Prostate gland (tissue), 2 donors: Measurements from ENCODE around the gene SLC16A5. TPM values are rescaled to one million over a fixed set of nuclear protein-coding genes. Genes with fewer than 3 reads are reported as not detected.

ENCODE experiments used
- DNase-seq: peaks from one replicate; pipeline ENCODE4 v3.0.0-alpha.2; 2019; ENCODE audit warnings: low spot score
- H3K27ac ChIP-seq, 2 donors: fragments of 200-600 bp; sonication (generic); 2 replicates each; pipeline ENCODE4 v1.5.1; 2017 to 2019
- H3K27me3 ChIP-seq: fragments of 200-600 bp; sonication (generic); replicated peaks from 2 replicates; pipeline ENCODE4 v1.5.1; 2019; ENCODE audit not compliant: insufficient read depth
- H3K36me3 ChIP-seq, 2 donors: fragments of 200-600 bp; sonication (generic); 1 replicate in 1 of 2; 2 replicates in 1 of 2; pipeline versions ENCODE4 v1.5.1 to v1.8.1; 2017 to 2019
- H3K4me1 ChIP-seq: fragments of 200-600 bp; sonication (generic); replicated peaks from 2 replicates; pipeline ENCODE4 v1.5.1; 2019
- H3K4me3 ChIP-seq, 2 donors: fragments of 200-600 bp; sonication (generic); 2 replicates each; pipeline ENCODE4 v1.5.1; 2017 to 2019
- H3K9me3 ChIP-seq: fragments of 200-600 bp; sonication (generic); 2 replicates; pipeline ENCODE4 v1.5.1; 2017
- CTCF ChIP-seq, 4 experiments: fragments of 200-600 bp in 2 of 4; fragments of 450-650 bp in 2 of 4; sonication (generic) in 2 of 4; IDR thresholded peaks; 1 replicate in 3 of 4; 2 replicates in 1 of 4; pipeline ENCODE4 v1.5.1; 2016 to 2019; ENCODE audit warnings: antibody characterized with exemption in 4 of 4, mild to moderate bottlenecking in 2 of 4, moderate library complexity in 2 of 4
- POLR2A ChIP-seq: fragments of 450-650 bp; IDR thresholded peaks from one replicate; pipeline ENCODE4 v1.6.1; 2016; ENCODE audit warnings: antibody characterized with exemption, mild to moderate bottlenecking
- POLR2AphosphoS5 ChIP-seq: sonication (generic); formaldehyde crosslinking; IDR thresholded peaks from one replicate; pipeline ENCODE4 v1.6.1; 2017; ENCODE audit warnings: antibody characterized with exemption
- WGBS: methylation state at CpG from one replicate; pipeline ENCODE4 v1.1.5; 2018; 5-methylcytosine and 5-hydroxymethylcytosine counted together
- intact Hi-C: fragments of 100-400 bp; cut with DNase I; formaldehyde crosslinking; loops from one replicate; pipeline ENCODE4 v1.14.2; 2022
- total RNA-seq, 2 donors: library from RNA; depleted of rRNA; stranded (reverse); fragments of >200 nt; gene quantifications; one replicate each; pipeline ENCODE4 v1.1.0, GENCODE V29; 2016

Gene SLC16A5
- total RNA-seq, 2 donors from 2014 or later = 65.0 to 66.4 TPM

- Histone ChIP-seq H3K27ac (no peak overlapping the region), H3K36me3 (no peaks in the 10 kb centered on the region), H3K27me3 (no peaks in the 10 kb centered on the region), H3K4me3 (peak overlapping the region; percentile 60 to 69), H3K9me3 (no peaks in the 10 kb centered on the region), H3K4me1 (no peaks in the 10 kb centered on the region)
- TF ChIP-seq POLR2AphosphoS5 (no peak), POLR2A (no peak), CTCF (IDR thresholded peaks at IDR 0.05) (no peak)
- DNase-seq = no peak
- intact Hi-C loops = loop anchor here (5.0 kb wide), 1 partner anchor 147 kb away; no protein-coding TSS in a partner anchor
- 10% methylated on average over 22 of the region's 22 CpGs for WGBS
Measured at GRCh38 chr17:75109046-75109406, 21.3 kb downstream of the SLC16A5 start.

DNA sequence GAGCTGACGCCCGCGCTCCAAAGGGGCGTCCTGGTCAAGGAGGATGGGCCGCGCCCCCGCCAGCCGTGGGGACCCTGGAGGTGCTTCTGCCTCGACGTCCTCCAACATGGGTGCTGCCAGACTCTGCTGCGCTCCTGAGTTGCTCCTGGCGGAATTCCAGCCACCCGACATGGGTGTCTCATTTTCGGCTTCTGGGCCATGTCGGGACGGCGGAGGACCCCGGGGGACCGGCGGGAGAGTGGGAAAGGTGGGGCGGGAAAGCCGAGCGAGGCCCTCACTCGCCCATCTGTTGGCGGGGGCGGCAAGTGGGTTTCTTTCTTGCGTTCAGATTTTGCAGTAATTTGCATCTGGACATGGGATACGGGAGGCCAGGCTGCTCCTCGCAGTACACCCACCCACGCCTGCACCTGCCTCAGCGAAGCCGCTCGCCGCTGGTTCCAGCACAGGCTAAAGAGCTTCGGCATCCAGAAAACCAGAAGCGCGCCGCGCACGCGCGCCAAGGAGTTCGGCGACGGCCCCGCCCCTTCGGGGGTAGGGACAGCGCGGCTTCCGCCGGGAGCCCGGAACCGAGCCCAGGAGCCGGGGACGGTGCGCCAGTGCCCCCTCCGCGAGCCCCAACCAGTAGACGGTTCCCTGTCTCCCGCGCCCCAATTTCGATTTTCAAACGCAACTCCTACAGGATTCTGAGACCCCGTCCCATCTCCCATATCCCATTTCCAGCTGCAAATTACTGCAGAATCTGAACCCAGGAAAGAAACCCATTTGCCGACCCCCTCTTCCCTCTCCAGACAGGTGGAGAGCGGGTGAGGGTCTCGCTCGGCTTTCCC, 21.9 kb downstream of the SLC16A5 start, which contains the start of gene ARMC7:
TSS of gene ARMC7 (plus strand) at position 563 of the 827 bp plus-strand sequence. CDS start 320 bp downstream, outside the sequence.
- no peaks in the 10 kb centered on the region for H3K4me1 ChIP-seq
- TF ChIP-seq POLR2A (peak; percentile 80), CTCF (IDR thresholded peaks at IDR 0.05) (peak in 1 of 4 experiments; percentile 24), POLR2AphosphoS5 (peak; percentile 89)
- intact Hi-C loops = loop anchor here (5.0 kb wide), 2 partner anchors 37 to 147 kb away; no protein-coding TSS in a partner anchor
- DNase-seq = peak; percentile 83
- WGBS = under 1% methylated on average over 68 of the region's 68 CpGs
- no peaks in the 10 kb centered on the region for H3K27me3 ChIP-seq
- H3K4me3 ChIP-seq = peak within 1 kb of the TSS; percentile 60 to 69
- no peaks in the 10 kb centered on the region for H3K9me3 ChIP-seq
- H3K36me3 ChIP-seq = no peaks in the 10 kb centered on the region
- peak within 1 kb of the TSS; percentile 75 for H3K27ac ChIP-seq

GRCh38 chr17:75110234-75110937, 22.6 kb downstream of the SLC16A5 start:
- Histone ChIP-seq H3K4me3 (peak overlapping the region; percentile 60 to 69), H3K4me1 (no peaks in the 10 kb centered on the region), H3K9me3 (no peaks in the 10 kb centered on the region), H3K27ac (peak overlapping the region; percentile 75), H3K27me3 (no peaks in the 10 kb centered on the region), H3K36me3 (no peaks in the 10 kb centered on the region)
- 22% methylated on average over 40 of the region's 40 CpGs for WGBS
- no peak for DNase-seq
- TF ChIP-seq POLR2A (no peak), CTCF (IDR thresholded peaks at IDR 0.05) (no peak), POLR2AphosphoS5 (no peak)
- intact Hi-C loops = loop anchor here (5.0 kb wide), 1 partner anchor 38 kb away; no protein-coding TSS in a partner anchor

- Histone ChIP-seq H3K27me3 (no peaks in the 10 kb centered on the region), H3K4me3 (no peak overlapping the region), H3K4me1 (no peaks in the 10 kb centered on the region), H3K9me3 (no peaks in the 10 kb centered on the region), H3K36me3 (no peaks in the 10 kb centered on the region), H3K27ac (no peak overlapping the region)
- intact Hi-C loops = loop anchor here (5.0 kb wide), 1 partner anchor 40 kb away; no protein-coding TSS in a partner anchor
- TF ChIP-seq POLR2AphosphoS5 (no peak), POLR2A (no peak), CTCF (IDR thresholded peaks at IDR 0.05) (no peak)
- WGBS = 88% methylated on average over 7 of the region's 7 CpGs
- no peak for DNase-seq
Measured at GRCh38 chr17:75111777-75112335, 24.1 kb downstream of the SLC16A5 start.
